HEK293T (cell line): ENCODE data around the gene TASOR2.

Source experiments
- FOXM1 ChIP-seq: fragments of 450-650 bp; IDR thresholded peaks from 2 replicates; pipeline ENCODE4 v1.6.1; 2017; ENCODE audit warnings: mild to moderate bottlenecking, borderline replicate concordance
- PKNOX1 ChIP-seq: fragments of 450-650 bp; IDR thresholded peaks from 2 replicates; pipeline ENCODE4 v1.6.1; 2016
- SUZ12 ChIP-seq: fragments of 450-650 bp; IDR thresholded peaks from 2 replicates; pipeline ENCODE4 v1.6.1; 2016; ENCODE audit warnings: mild to moderate bottlenecking
- TARDBP ChIP-seq: fragments of 450-650 bp; IDR thresholded peaks from 2 replicates; pipeline ENCODE4 v1.6.1; 2016
- ZNF384 ChIP-seq: fragments of 450-650 bp; IDR thresholded peaks from 2 replicates; pipeline ENCODE4 v1.6.1; 2016

- TF ChIP-seq ZNF384: no peak
- TF ChIP-seq SUZ12: no peak
- no peak for TF ChIP-seq PKNOX1
- TF ChIP-seq TARDBP: no peak
- no peak for TF ChIP-seq FOXM1
Observed at GRCh38 chr10:5638494-5638893, 46.1 kb upstream of the TASOR2 start.
